HG03378 (cell line): ENCODE results near the gene NOXRED1.

Experiments used
- ATAC-seq: cut with Tn5 transposase; IDR thresholded peaks from one replicate; pipeline ENCODE4 v1.9.1; 2021; ENCODE audit warnings: mild to moderate bottlenecking, moderate library complexity; ENCODE audit not compliant: unreplicated experiment

Gene NOXRED1

GRCh38 chr14:77409131-77409533 lies 14.2 kb downstream of the NOXRED1 start:
- ATAC-seq: no peak

GRCh38 chr14:77407158-77407557 lies 16.2 kb downstream of the NOXRED1 start:
- ATAC-seq: no peak

- ATAC-seq: no peak
These were observed 16.6 kb downstream of the NOXRED1 start for GRCh38 chr14:77406718-77407117.

GRCh38 chr14:77406086-77406485 lies 17.2 kb downstream of the NOXRED1 start:
- ATAC-seq: no peak

GRCh38 chr14:77403768-77404167 lies 19.6 kb downstream of the NOXRED1 start:
- ATAC-seq: no peak

- ATAC-seq: no peak
These were observed 23.1 kb downstream of the NOXRED1 start for GRCh38 chr14:77400216-77400615.

- ATAC-seq: no peak
These were observed 33.1 kb downstream of the NOXRED1 start for GRCh38 chr14:77390188-77390587.

GRCh38 chr14:77378701-77379100 lies 44.6 kb downstream of the NOXRED1 start:
- ATAC-seq: no peak

- ATAC-seq: no peak
These were observed 45.9 kb downstream of the NOXRED1 start for GRCh38 chr14:77377502-77377844.

GRCh38 chr14:77376771-77377501 lies 46.4 kb downstream of the NOXRED1 start, which contains the start of the genes SAMD15 and TMED8:
SAMD15 (plus strand) TSS chr14:77377379; CDS start chr14:77377419, 40 bp downstream.
TMED8 (minus strand) TSS chr14:77377094; CDS start chr14:77377053, 41 bp downstream.
- peak; percentile 76 for ATAC-seq

- peak; percentile 3 for ATAC-seq
These were observed 47.2 kb downstream of the NOXRED1 start for GRCh38 chr14:77375973-77376770.

GRCh38 chr14:77375164-77375950 lies 48.0 kb downstream of the NOXRED1 start:
- ATAC-seq: no peak

- ATAC-seq: no peak
These were observed 51.0 kb downstream of the NOXRED1 start for GRCh38 chr14:77372304-77372841.

- no peak for ATAC-seq
These were observed 54.0 kb downstream of the NOXRED1 start for GRCh38 chr14:77369285-77369684.

- peak; percentile 55 for ATAC-seq
These were observed 59.2 kb downstream of the NOXRED1 start for GRCh38 chr14:77364146-77364545.

- ATAC-seq: no peak
These were observed 63.7 kb downstream of the NOXRED1 start for GRCh38 chr14:77359626-77360025.

GRCh38 chr14:77356899-77357298 lies 66.4 kb downstream of the NOXRED1 start:
- no peak for ATAC-seq

- no peak for ATAC-seq
These were observed 67.5 kb downstream of the NOXRED1 start for GRCh38 chr14:77355811-77356210.

GRCh38 chr14:77353469-77354141 lies 69.7 kb downstream of the NOXRED1 start:
- ATAC-seq: no peak

- ATAC-seq: no peak
These were observed 75.6 kb downstream of the NOXRED1 start for GRCh38 chr14:77347751-77348150.
